Cerebellar nuclear complex (tissue), 1 donor: ENCODE results near the gene STC2.
"Not testable (repeated sequence)": the region's sequence is repeated elsewhere in the genome, so short reads cannot be mapped to it uniquely, and the experiment has no call there.

Experiments
- DNase-seq, 2 experiments: peaks; one replicate each; lab custom pipeline; 2025; lab: John Stamatoyannopoulos, UW

Gene STC2

GRCh38 chr5:173294673-173295320 is 33.4 kb downstream of the STC2 start:
- no peak for DNase-seq

DNA sequence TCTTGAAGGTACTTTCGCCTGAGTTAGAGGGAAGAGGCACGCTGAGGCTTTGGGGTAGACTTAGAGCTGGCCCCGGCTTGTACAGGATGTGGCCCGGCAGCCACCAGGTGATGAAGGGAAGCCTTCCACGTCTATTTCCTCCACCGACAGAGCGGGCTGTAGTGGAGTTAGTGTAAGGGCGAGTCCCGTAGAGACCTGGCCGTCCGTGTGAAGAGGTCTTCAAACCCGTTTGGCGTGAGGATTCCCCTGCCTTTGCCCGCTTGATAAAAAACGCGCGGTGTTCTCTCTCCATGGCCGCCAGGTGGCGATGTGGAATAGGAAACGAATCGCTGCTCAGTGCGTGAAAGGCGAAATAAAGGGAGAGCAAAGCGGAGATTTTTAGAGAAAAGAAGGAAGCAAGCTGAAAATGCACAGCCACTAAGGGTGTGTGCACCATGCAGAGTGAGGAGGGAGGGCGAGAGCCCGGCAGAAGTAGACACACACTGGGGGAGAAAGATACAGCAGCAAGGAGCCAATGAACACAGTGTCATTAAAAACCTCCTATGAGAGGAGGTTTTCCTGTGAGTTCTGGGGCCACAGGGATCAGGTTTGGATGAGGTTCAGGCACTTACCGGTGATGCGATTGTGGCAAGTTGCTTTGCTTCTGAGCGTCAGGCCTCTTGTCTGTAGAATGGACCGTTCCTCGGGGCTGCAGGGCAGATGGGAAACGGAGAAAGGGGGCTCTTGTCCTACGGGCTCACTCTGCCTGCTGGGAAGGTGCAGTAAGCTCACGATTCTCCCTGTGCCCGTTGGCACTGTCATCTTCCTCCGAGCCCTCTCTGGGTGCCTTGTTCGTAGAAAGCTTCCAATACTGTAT is 34.2 kb downstream of the STC2 start:
- peak; percentile 8 to 54 for DNase-seq

DNA sequence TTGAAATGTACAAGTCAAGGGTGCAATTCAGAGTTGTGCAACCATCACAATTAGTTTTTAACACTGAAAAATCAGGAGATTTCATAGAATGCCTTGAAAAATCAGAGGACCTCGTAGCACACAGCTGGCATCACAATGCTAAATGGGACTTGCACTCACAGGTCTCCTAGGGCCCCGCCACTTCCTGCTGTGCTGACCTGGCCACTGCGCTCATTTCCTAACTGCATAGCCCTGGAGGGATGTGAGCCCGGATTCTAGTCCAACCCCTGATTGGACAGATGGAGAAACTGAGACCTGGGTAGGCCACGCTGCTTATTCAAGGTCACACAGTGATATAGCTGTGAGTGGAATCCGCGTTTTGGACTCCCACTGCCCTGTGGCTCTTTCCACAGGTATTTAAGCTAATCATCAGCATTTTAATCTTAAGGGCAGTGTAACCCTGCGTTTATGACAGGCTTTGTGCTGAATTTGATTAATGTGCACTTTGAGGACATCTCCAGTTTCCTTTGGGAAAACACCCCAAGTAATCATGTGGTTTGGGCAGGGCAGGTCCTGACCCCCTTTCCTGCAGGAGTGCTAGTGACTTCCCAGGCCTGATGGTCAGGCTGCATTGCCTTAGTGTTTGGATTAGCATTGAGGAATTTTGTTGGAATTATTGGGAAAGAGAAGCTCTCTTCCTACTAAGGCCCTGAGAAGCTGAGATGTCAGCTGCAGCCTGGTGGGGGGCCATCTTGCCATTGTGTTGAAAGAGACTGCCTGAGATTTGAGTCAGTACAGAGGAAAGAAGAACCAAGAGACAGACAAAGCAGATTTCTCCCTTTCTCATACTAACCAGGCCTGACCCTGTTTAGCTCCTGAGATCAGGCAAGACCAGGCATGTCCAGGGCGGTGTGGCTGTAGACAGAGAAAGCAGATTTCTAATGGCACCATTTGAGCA is 36.2 kb downstream of the STC2 start:
- DNase-seq = no peak

GRCh38 chr5:173290477-173291131 is 37.6 kb downstream of the STC2 start:
- no peak for DNase-seq

DNA sequence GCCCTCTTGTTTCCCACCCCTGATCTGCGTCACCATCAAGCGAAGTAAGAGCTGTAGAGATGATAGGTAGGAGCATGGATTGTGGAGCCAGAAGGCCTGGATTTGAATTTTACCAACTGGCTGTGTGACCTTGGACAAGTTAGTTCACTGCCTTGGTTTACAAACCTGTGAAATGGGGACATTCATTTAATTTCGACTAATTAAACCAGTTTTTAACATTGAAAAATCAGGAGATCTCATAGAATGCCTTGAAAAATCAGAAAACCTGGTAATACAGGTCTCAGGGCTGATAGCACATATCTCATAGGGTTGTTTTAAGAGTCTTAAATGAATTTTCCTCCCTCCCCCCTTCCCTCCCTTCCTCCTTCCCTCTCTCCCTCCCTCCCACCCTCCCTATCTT is 38.8 kb downstream of the STC2 start:
- DNase-seq = no peak

GRCh38 chr5:173288632-173289031 is 39.6 kb downstream of the STC2 start:
- DNase-seq = no peak

- DNase-seq = no peak
Observed at GRCh38 chr5:173287086-173287485, 41.1 kb downstream of the STC2 start.

DNA sequence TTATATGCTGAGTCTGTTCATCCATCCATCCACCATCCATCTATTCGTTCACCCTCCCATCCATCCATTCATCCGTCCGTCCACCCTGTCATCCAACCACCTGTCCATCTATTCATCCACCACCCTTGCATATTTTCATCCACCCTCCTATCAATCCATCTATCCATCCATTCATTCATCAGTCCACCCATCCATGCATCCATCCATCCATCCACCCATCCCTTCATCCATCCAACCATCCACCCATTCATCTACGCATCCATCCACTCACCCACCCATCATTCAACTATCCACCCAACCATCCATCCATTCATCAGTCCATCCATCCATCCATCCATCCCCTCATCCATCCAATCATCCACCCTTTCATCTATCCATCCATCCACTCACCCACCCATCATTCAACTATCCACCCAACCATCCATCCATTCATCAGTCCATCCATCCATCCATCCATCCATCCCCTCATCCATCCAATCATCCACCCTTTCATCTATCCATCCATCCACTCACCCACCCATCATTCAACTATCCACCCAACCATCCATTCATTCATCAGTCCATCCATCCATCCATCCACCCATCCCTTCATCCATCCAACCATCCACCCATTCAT is 43.8 kb downstream of the STC2 start:
- DNase-seq = not testable (repeated sequence)

DNA sequence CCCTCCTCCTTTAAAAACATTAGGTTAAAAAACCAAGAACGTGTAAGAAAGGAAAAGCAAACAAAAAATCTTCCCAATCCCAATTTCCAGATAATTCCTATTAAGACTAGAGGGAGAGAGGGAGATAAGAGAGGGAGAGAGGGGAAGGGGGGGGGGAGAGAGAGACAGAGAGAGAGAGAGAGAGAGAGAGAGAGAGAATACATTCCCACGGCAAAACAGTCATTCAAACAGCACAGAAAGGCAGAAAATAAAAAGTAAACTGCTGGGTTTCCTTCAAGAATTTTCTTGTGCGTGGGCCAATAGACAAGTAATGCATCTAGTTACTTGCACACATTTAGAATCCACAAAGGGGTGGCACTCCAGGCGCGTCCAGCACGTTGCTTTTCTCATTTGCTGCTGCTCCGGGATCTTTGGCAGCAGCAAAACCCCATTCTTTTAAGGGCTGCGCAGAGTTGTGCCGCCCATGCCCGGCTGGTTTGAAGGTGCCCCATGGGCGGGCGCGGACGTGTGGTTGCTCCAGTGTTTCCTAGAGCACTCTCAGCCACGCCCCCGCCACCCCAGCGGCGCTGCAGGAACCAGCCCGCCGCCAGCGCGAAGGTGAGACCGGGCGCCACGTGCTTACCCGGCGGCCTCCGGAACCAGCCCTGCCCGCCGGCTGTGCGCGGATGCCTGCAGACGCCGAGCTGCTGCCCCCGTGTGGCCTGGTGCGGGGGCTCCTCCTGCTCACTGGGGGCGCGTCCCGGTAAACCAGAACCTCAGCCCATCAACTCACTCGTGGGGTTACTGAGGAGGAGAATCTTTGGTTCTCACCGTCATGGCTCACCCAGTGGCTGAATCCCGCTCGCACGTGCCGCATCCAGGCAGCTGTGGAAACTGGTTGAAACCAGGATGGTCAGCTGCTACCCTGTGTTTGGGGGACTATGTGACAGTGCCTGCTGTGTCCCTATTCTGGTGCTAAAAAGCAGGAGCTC is 44.6 kb downstream of the STC2 start:
- no peak for DNase-seq

DNA sequence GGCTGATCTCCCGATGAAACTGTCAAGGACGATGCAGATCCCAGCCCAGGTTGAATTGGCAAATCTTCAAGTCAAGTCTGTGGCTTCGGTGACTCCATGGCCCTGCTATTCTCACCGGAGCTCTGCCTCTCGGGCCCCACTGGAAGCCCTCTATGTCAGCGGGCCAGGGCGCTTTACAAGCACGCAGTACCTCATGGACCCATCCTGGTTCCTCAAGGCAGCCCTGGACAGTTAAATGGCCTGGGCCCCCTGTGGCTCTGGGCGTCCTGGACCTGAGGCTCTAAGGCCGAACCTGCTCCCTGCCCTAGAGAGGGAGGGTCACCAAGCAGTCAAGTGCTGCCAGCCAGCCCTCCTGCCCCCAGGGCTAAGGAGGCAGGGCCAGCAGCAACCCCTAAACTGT is 45.3 kb downstream of the STC2 start:
- DNase-seq = no peak

DNA sequence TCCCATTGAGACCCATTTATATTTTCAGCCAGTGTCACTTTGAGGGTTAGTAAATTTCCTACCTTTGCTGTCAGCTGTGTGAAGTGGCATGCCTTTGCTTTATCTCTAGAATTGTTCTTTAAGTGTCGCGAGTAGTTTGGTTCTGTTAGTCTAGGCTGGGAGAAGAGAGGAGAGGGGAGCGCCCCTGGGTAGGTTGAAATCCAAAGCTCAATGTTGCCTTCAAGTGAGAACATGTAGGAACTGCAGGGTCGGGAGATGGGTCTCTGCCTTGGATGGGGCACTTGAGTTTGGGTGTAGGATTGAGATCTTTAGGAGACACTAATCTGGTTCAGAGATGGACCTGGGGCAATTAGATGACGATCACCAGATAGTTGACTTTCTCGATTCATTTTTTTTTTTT is 46.3 kb downstream of the STC2 start:
- no peak for DNase-seq

DNA sequence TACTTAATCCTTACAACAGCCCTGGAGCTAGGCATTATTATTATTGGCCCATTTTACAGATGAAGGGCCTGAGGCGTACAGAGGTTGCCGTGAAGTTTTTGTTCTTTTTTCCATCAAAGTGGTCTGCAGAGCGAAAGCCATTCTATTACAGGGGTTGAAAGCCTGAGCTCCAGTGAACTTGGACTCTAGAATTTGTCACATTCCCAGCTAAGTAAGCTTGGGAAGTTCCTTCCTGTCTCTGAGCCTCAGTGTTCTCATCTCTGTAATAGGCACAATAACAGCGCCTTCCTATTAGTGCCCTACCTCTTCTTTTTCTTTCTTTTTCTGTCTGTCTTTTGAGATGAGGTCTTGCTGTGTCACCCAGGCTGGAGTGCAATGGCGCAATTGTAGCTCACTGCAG is 49.0 kb downstream of the STC2 start:
- no peak for DNase-seq

- no peak for DNase-seq
Observed at GRCh38 chr5:173278641-173279040, 49.6 kb downstream of the STC2 start.

- DNase-seq = no peak
Observed at GRCh38 chr5:173278172-173278571, 50.0 kb downstream of the STC2 start.

- DNase-seq = no peak
Observed at GRCh38 chr5:173274771-173275170, 53.4 kb downstream of the STC2 start.

- DNase-seq = no peak
Observed at GRCh38 chr5:173271419-173271818, 56.8 kb downstream of the STC2 start.

- DNase-seq = no peak
Observed at GRCh38 chr5:173268750-173269432, 59.3 kb downstream of the STC2 start.

- no peak for DNase-seq
Observed at GRCh38 chr5:173265433-173265832, 62.8 kb downstream of the STC2 start.
